Ishikawa (cell line): ENCODE results near the gene RNU5B-1.

Experiments used
- RAD21 ChIP-seq: IDR thresholded peaks from 2 replicates; pipeline ENCODE4 v1.6.1; 2012; ENCODE audit warnings: low read depth
- TAF1 ChIP-seq: IDR thresholded peaks from 2 replicates; pipeline ENCODE4 v1.6.1; 2012; ENCODE audit warnings: low read depth, mild to moderate bottlenecking

GRCh38 chr15:65302061-65302460 is 2.4 kb upstream of the RNU5B-1 start:
- TF ChIP-seq RAD21 (no peak), TAF1 (no peak)
